ENCODE results near the gene TAF15.

TAF15 gene

DNA sequence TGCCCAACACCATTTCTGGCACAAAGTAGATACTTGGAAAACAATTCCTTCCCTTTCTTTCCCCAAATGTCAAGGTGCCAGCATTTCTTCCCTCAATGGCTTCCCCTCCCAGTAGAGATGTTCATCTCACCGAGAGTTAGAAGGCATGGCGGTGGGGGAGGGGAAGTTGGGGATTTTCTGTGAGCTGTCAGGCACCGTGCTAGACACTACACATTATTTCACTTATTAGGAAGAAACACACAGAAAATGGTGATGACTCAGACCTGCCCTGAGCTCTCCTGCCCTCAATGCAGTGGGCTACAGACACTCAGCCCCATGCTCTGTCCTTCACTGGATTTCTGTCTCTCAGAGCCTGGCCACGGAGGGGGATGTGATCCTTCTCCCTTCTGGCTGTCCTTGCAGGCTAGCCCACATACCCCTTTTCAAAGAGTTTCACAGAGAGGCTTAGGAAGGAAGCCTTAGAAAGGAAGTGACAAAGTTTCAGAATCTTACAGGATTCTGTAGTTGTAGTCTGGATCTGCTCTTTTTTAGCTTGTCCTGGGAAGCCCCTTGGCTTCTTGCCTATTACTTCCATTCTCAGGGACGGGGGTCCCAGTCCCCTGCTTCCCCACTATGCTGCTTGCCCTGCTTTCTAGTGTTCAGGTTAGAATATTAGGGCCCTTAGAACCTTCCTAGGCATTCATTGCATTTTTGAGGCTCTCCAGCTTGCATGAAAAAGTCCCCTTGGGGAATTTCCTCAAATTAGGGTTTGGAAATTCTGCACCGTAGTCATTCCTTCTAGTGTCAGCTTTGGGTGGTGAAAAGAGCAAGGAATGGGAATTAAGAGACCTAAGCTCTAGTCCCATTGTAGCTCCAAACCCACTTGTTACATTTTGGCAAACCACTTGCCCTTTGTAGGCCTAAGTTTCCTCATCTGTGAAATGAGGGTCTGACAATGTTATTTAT, 83.1 kb downstream of the TAF15 start:
- no peak overlapping the region for H3K4me3 ChIP-seq (ENCODE audit: low read depth, low read length)
- DNase-seq (ENCODE audit: low read depth) = no peak

DNA sequence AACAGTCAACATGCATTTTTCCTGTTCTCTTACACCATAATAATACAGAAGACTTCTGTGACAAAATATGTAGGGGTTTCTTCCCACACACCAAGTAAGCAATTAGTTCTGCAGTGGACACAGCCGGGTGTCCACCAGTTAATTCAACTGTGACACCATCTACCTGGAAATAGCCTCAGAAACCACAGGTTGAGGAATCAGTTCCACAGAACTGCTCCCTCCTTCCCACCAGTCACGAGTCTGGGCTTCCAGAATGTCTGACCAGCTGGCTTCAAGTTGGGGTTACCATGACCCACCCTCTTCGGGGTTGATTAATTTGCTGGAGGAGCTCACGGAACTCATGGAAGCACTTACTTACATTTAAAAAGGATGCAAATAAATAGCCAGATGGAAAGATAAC, 84.5 kb downstream of the TAF15 start:
- no peak overlapping the region for H3K4me3 ChIP-seq (ENCODE audit: low read depth, low read length)
- no peak for DNase-seq (ENCODE audit: low read depth)

DNA sequence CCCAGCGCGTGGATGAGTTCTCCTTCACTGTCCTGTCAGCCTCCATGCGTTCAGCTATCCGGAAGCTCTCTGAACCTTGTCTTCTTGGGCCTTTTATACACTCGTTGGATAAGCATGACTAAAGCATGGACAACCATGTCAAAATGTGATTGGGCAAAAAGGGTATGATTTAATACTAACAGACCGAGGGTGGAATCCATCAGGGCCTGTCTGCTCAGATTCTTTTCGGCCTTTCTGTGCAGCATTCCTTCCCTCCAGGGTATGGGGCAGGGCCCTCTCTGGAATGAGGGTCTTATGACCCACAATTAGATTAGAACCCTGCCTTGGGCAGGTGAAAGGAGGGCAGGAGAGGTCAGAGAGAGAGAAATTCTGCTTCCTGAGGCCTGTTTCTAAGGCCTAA, 84.9 kb downstream of the TAF15 start:
- H3K4me3 ChIP-seq (ENCODE audit: low read depth, low read length) = no peak overlapping the region
- DNase-seq (ENCODE audit: low read depth) = no peak

DNA sequence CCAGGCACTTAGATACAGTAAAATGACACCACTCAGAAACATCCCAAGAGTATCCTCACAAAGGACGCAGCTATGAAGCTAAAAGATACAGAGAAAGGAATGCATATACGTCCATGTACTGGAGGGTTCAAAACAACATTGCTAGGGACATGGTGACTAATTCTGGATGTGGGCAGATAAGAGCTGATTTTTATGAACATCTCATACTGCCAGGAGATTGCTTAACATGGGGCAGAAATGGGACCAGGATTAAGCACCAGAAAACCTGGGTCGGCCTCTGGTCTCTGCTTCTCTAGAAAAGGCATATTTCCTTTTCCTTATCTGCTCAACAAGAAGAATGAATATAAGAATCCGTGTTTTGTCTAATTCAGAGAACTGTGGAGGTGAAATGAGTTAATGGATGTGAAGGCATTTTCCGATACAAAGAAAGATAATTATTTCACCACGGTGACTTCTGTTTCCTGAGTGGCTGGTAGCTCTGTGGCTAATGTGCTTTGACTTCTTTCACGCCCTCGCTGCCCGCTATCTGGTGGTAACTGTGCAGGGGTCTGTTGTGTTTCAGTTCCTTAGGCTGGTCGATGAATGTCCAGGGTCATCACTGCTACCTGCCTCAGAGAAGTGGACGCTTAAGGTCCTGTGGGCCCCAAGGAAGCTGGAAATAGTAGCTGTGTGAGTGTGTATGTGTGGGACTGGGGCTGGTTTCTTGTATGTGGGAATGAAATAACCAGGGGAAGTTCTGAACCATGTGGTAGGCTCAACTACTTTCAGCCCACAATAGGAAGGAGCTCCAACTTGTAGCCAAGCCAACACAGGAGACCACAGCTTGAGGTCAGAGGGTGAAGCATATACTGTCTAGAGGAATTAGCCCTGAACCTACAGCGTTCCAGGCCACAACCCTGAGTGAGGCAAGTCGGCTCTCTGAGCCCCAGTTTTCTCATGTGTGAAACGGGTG, 86.6 kb downstream of the TAF15 start:
- H3K4me3 ChIP-seq (ENCODE audit: low read depth, low read length) = no peak overlapping the region
- peak; percentile 12 for DNase-seq (ENCODE audit: low read depth)
